ENCODE data around the gene UPF3A.
A peak's percentile ranks its signal among the peaks of the same experiment; 100 is the strongest.
"Not testable (repeated sequence)": the region's sequence is repeated elsewhere in the genome, so short reads cannot be mapped to it uniquely, and the experiment has no call there.

Gene UPF3A

DNA sequence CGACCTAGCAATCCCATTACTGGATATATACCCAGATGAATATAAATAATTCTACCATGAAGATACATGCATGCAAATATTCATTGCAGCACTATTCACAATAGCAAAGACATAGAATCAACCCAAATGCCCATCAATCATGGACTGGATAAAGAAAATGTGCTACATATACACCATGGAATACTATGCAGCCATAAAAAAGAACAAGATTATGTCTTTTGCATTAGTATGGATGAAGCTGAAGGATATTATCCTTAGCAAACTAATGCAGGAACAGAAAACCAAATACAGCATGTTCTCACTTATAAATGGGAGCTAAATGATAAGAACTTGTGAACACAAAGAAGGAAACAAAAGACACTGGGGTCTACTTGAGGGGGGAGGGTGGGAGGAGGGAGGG lies 55.1 kb downstream of the UPF3A start:
- not testable (repeated sequence) for DNase-seq (ENCODE audit: low spot score)

DNA sequence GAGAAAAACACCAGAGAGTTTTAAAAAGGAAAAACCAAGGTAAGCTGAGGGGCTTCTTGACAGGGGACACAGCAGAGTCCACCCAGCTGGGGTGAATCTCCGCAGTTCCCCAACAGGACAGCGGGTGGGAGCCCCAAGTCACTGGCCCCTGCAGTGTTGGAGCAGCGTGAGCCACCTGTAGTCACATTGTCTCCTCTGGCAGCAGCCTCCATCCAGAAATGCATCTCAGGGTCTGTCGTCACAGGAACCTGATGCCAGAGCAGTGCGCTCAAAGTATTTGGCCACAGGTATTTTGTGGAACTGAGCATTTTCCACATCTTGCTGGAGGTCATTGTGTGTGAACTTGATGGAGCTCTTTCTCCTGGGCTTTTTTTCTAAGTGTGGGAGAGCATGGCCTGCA lies 57.6 kb downstream of the UPF3A start:
- no peak for DNase-seq (ENCODE audit: low spot score)

GRCh38 chr13:114339857-114340534 lies 58.6 kb downstream of the UPF3A start:
- peak; percentile 58 for DNase-seq (ENCODE audit: low spot score)

GRCh38 chr13:114341003-114341777 lies 59.8 kb downstream of the UPF3A start:
- no peak for DNase-seq (ENCODE audit: low spot score)

- not testable (repeated sequence) for DNase-seq (ENCODE audit: low spot score)
Measured at GRCh38 chr13:114347256-114347655, 65.9 kb downstream of the UPF3A start.

GRCh38 chr13:114352763-114353162 lies 71.4 kb downstream of the UPF3A start:
- not testable (repeated sequence) for DNase-seq (ENCODE audit: low spot score)

- not testable (repeated sequence) for DNase-seq (ENCODE audit: low spot score)
Measured at GRCh38 chr13:114353382-114353781, 72.0 kb downstream of the UPF3A start.

Data from LoVo (cell line).